GM21390 (cell line): ENCODE results near the gene RNASE4.
A peak's percentile ranks its signal among the peaks of the same experiment; 100 is the strongest.

Experiments used
- ATAC-seq: cut with Tn5 transposase; IDR thresholded peaks from one replicate; pipeline ENCODE4 v1.9.1; 2021; ENCODE audit not compliant: unreplicated experiment

The RNASE4 gene

DNA sequence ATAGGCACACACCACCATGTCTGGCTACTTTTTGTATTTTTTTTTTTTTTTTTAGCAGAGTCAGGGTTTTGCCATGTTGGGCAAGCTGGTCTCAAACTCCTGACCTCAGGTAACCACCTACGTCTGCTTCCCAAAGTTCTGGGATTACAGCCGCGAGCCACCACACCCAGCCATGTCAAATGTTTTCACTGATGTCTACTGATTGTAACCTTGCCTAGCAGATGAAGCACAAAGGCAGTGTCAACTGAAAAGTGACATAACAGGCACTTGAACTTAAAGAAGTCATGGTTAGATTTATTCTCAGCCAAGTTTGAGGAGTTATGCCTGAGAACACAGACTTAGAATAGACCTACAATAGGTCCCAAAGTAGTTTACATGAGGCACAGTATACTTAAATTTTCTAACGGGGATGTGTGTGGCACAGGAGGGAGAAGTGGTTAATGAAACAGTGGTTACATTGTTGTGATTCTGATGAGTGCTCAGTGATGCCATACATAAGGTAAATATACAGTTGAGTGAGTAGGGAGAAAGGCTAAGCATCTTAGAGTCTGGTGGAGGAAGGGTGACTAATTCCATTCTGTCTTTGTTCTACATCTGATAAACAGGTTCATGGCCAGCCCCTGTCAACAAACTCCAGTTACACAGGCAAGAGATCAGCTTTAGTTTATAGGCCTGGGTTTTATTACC is 12.6 kb upstream of the RNASE4 start:
- ATAC-seq: no peak

DNA sequence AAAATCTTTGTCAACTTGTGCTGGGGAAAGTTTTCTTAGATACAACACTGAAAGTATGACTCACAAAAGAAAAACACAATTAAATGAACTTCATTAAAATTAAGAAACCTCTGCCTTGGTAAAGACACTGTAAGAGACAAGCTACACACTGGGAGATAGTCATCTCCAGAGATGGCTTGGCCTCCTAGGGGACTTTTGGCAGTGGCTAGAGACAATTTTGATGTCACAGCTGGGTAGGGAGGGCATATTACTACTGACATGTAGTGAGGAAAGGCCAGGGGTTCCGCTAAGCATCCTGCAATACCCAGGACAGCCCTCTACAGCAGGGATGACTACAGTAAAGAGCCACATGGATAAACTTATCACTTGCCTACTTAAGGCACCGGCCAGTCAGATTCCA is 8.7 kb upstream of the RNASE4 start:
- no peak for ATAC-seq

DNA sequence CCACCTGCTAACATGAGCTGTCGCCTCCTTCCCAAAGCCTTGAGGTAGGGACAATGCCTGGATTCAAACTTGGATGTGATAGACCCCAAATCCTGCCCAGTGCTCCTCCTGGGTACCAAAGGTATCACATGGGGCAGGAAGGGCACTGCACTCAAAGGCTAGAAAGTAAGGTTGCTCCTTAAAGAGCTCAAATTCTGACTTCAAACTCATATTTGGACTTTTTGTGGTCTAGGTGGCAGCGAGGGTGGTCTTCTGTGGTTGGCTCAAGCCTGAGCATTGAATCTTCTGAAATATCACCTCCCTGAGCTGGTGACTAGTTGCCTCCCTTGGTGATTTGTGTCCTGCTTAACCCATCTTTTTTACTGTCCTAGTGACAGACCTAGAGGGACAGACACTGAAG is 8.3 kb upstream of the RNASE4 start:
- no peak for ATAC-seq

DNA sequence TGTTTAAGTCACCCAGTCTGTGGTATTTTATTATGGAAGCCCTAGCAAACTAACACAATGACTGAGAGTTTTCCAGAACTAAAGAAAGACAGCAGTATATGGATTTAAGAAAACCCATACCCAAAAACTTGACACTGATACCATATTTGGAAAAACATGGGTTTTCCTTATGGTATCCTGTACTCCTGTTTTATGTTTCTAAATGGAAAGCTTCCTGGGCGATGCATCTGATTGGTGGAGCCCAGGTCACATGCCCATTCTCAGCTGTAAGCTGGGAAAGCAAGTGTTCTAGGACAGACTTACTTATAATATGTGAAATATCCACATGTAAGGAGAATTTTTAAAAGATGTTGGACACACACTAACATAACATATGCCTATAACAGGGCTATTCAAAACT is 4.5 kb upstream of the RNASE4 start:
- ATAC-seq: no peak

DNA sequence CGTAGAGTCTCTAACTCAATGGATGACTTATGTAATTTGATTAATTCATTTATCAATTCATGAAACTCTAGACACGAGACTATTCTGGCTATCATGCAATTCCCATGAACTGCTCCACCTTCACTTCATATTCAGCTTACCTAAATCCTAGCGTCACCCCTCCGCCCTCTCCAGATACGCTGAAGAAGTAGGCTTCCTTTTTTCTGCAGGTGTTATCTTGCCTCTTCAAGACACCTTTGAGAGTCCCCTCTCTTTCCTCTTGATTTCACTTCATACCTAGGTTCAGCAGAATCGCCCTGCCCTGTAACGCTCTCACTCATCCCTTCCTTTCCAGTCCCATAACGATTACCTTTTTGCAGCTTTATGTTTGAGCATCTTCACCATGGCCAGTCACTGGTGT is 4.0 kb upstream of the RNASE4 start:
- no peak for ATAC-seq

DNA sequence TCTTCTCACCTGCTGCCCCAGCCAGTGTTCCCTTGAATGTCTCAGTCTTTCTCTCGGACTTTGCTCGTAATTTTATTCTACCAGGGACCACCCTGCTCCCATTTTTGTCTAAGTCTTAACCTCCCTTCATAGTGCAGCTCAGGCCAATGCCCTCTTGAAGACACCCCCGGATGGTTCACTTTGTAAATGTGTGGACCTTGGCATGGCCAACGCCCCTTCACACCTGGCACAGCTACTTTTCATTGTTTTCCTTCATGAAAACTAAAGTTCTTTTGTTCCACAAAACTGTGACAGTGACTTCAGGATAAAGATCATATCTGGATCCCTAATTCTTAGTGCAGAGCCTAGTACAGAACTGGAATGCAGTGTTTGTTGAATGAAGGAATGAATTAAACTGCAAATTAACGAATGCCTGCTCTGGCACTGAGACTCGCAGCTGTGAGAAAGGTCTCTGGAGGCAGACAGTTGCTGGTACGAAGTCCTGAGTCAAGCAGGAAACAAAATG is 3.5 kb upstream of the RNASE4 start:
- ATAC-seq: no peak

DNA sequence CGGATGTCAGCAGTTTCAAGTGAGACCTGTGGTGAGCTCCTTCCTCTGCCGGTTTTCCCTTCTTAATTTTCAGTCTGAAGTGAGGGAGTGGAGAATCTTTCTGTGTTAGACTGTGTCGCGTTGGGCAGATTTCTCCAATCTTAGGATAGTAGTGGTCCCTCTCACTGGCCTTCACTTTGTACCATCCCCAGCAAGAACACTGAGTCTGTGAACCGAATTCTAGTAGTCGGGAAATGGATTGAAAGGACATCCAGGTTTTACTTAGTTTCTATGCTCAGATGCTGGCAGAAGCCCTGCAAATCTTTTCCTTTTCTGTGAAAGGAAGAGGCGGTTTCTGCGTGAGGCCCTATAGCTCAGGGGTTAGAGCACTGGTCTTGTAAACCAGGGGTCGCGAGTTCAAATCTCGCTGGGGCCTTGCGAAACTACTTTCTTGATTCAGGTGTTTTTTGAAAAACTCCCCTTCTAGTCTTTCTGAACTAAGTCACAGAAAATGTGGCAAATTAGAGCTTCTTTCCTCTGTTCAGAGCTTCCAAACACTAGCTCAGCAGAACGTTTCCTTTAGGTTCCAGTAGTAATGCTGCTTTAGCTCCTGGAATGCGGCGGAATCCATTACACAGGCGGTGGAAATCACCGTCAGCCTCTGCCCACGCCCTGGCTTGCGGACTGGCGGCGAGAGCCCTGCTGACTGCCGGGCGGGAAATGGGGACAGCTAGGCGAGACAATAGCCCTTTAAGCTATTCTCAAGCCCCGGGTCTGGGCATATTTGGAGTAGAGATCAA is 2.8 kb upstream of the RNASE4 start:
- peak; percentile 25 for ATAC-seq

DNA sequence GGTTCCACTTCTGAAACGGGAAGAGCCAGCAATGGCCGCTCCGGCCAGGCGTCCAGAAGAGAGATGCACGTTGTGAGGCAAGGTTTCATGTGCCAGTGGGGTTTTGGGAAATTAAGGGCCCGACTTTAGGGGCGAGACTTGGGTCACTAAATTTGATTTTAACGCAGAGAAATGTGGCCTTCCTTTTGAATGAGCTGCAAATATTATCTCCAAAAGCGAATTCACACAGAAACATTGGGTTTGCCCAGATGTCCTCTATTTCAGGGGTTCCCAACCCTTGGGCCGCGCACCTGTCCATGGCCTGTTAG is 2.3 kb upstream of the RNASE4 start:
- ATAC-seq: no peak

DNA sequence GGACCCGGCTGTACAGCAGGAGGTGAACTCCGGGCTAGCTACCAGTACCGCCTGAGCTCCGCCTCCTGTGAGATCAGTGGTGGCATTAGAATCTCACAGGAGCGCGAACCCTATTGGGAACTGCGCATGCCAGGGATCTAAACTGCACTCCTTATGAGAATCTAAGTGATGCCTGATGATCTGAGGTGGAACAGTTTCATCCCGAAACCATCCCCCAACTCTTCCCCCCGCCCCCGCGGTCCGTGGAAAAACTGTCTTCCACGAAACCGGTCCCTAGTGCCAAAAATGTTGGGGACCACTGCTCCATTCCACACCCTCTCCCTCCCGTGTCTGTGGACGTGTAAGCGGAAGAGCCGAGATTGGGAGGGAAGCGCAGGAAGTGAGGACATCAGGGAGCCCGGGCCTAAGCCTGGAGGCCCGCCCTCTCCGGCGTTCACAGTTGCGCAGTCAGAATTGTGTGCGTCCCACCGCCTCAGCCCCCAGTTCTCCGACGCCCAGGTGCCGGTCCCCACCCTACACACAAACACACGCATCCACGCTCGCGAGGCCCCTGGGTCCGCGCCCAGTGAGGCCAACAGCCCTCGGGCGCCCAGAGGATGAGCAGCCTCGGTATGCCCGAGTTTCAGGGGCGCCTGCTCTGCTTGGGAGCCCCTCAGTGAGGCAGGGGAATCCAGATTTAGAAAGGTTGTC is 1.8 kb upstream of the RNASE4 start:
- peak; percentile 44 for ATAC-seq

DNA sequence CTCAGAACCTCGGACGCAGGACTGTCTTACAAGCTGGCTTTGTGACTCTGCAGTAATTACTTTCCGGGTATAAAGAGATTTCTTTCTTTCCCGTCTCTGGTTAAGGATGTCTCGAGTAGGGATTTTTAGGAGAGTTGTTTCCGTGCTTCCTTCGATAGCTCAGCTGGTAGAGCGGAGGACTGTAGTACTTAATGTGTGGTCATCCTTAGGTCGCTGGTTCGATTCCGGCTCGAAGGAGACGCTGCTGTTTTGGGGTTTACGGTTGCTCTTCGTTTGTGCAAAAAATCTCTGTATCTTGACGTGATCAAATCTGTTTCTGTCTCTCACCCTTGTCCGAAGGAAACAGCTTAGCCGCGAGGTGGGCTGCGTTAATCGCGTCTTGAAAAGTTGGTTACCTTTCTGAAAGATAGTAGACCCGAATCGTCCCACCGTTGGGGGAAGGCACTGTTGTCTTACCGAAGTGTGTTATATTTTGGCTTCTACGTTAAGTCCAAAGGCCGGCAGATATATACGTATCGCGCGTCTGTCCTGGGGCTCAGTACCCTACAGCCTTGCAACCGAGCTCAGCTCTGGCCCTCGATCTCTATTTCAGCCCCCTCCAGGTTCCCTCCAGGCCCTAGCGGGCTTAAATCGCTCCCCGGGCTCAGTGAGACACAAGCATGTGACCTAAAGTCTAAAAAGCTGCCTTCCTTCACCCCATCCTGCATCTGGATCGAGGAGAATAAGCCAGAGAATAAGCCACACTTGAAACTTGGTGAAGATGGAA is 1.1 kb upstream of the RNASE4 start:
- peak; percentile 29 for ATAC-seq

DNA sequence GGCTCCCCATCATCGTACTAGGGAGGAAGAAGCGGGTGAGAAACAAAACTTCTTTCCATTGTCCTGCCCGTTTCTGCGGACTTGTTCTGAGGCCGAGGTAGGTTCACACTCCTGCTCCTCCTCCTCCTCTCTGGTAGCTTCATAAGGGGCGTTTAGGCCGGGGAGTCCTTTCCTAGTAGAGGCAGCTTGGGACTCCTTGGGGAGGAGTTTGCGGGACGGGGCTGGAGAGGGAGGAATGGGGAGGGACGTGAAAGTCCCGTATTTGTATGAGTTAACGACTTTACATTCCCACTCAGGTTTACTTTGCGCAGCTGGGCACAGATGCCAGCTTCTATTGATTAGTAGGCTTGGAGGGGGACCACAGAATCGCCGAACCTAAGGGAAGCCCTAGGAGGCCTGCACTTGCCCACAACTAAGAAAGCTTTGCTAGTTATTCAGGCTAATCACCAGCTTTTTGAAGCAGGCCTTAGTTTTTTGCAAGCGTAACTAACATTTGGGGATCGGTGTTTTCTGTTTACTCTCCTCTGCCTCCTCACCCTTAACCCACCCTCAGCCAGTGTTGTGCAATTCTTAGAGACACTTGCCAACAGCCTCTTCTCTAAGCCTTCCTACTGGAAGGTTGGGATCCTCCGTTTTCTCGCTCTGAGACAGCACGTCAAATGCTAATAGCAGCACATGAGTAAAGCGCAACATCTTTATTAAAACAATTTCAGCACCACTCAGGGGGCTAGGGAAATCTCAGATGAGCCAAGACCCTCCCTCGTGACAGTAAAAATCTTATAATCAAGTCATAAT is 499 bp downstream of the RNASE4 start:
- no peak for ATAC-seq

DNA sequence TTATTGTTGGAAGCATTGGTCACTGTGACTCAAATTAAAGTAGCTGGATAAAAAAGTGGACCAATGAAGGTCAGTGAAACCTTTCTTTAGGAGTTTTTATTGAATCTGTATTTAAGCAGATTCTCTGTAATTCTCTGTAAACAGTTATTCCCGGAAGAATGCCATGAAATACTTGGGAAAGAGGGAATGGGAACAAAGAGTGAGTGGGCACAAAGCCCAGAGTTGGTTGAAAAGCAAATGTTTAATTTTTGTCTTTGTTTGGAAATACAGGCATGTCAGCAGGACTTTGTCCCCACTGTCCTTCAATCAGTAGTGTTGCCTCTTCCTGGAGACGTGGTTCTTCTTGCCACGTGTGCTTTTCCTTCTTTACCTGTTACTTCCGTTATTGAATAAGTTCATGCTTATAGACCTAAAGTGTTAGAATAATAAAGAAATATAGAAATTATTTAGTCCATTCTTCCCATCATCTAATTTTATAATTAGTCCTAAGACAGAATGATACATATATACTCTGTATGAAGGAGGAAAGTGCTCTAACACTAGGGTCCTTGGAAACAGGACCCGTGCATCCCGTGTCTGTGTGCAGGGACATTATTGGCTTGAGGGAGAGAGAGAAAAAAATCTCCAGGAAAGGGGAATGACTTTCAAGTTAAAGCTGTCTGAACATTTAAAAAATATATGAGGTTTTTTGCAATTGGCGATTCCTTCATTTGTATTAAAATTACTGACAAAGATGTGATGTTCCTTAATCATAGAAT is 2.2 kb downstream of the RNASE4 start:
- no peak for ATAC-seq

DNA sequence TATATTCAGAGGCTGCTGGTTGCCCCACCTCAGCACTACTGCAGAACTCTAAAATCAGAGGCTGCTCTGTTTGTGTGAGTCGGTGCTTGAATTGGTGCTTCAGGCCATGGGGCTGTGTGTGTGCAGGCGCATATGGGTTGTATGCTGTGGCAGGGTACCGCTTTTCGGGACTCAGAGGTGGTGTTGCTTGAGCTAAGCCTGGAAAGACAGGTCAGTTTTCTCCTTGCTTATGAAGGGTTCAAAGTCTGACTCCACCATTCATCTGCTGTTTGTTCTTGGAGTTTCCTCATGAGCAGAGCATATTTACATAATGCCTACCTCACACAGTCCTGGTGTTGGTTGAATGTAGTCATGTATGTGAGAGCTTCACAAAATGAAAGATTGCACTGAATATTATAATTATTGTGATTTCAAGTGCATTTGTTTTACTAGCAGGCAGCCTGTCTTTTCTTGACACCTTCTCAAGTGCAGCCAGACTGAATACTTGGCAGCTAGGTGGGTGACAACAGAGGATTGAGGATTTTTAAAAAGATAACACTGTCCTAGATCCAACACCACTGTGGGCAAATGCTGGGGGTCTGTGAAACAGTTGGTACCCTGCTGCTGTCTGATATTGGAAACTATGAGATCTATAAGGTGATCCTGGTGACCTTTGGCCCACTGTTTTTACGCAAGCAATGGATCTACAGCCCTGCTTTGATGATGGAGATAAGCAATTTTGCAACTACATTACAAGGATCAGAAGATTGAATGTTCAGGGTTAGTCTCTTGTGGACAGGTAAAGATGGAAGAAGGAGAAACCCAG is 3.2 kb downstream of the RNASE4 start:
- ATAC-seq: no peak

DNA sequence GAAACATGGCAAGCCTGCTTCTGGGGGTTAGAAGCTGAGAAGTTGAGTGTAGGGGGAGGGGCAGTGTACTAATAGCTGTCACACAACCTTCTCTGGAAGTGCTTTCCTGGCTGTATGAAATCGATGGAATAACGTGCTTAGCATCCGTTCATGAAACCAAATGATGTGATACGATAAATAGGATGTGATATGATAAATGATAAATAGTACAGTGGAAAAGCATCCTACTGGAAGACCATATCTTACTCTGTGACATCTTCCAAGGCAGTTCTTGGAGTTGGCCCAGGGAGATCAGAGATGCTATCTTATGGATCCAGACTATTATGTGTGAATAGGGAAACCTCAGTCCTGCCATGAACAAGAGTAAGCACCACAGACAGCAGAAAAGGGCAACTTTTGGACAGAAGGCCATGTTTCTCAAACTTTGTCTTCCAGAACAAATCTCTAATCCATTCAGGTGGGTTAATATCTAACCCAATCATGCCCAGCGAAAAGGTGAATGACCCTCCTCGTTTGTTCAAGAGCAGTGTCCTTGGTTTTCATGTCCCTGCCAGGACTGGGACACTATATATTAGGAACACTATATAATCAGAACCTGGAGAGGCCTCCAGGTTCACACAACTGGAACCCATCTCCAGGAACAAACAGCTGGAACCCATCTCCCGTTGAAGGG is 3.9 kb downstream of the RNASE4 start, which contains the start of gene ANG:
Gene ANG, plus strand, starts transcription at position 598 of the 673 bp plus-strand sequence. CDS start 4,801 bp downstream, outside the sequence.
- ATAC-seq: no peak

DNA sequence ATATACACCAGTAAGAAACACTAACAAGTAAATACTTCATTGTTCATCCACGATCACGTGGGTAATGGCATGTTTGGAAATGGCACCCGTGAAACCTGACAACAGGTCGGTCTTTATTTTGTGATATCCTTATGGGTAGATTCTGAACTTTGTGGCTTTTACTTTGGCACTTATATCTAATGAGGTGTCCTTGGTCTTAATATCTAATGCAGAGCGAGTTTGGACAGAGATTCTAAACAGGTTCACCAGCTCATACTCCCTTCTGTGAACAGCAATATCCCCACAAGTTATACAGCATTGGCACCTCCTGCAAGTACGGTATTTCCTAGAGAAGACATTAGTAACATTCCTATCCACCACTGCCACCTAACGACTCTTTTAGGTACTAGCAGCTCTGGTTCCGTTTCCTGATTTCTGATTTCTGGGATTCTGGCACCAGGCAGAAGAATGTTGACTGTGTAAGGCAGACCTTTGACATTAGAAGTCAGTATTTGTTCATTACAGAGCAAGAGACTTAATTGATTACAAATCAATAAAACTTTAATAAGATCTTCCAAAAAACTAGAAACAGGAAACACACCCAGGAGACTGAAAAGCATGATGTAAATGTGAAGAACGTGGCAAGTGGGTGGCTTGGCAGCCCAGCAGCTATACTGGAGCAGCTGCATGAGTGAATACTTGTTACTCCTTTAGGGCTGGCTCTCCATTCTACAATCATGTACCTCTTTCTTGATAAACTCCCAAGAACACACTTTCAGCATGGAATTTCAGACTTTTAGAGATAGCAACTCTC is 6.7 kb downstream of the RNASE4 start:
- peak; percentile 61 for ATAC-seq

DNA sequence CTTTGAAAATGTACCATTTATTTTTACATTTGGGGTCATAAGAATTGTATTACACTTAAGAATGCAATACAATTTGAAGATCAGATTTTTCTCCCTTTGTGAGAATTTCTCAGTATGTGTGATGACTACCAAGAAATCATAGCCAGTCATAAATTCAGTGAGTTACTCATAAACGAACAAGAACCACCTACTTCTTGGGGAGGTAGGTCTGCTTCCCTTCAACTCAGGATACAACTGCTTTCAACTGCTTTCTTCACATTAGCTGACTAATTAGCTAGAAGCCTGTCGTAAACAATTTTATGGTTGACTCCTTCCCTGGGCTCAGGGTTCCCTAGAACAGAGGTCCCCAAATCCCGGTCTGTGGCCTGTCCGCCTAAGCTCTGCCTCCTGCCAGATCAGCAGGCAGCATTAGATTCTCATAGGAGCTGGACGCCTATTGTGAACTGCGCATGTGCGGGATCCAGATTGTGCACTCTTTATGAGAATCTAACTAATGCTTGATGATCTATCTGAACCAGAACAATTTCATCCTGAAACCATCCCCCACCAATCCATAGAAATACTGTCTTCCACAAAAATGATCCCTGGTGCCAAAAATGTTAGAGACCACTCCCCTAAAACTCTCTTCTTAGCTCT is 7.9 kb downstream of the RNASE4 start:
- ATAC-seq: no peak

DNA sequence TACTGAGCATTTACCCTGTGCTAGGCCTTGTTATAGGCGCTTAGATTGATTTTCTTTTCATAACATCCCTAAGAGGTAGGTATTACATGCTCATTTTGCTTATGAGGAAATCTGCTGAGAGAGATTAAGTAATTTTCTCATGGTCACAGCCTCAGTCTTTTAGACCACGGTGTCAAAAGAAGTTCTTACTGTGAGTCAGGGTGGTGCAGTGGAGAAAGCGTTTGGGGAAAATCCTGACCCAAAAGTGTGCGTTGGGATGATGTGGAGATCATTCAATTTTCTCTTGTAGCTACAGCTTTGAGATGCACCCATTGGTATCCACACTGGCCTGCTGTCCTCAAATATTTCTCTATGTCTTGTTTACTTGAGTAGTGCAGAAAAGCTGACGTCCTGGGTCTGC is 12.4 kb downstream of the RNASE4 start:
- ATAC-seq: no peak
